ENCODE data around the gene FKBP14. TPM values are rescaled to one million over a fixed set of nuclear protein-coding genes. Genes with fewer than 3 reads are reported as not detected.

FKBP14 gene
- total and polyA plus RNA-seq, 2 experiments from 2014 or later = 11.8 to 12.9 TPM

GRCh38 chr7:29976266-29976665 is 50.2 kb downstream of the FKBP14 start:
- Histone ChIP-seq H3K27me3 (ENCODE audit: insufficient read depth) (no peaks in the 10 kb centered on the region), H2AFZ (no peak overlapping the region), H4K20me1 (replicated peaks; ENCODE audit: insufficient read depth) (peaks cover 58% of the 10 kb centered on the region), H3K4me3 (no peak overlapping the region), H3K4me2 (no peak overlapping the region), H3K9me2 (ENCODE audit: insufficient read depth) (no peaks in the 10 kb centered on the region), H3F3A (replicated peaks; ENCODE audit: low read depth) (no peaks in the 10 kb centered on the region), H3K79me2 (replicated peaks; ENCODE audit: insufficient read depth) (peaks cover 92% of the 10 kb centered on the region), H3K27ac (ENCODE audit: low read depth) (no peak overlapping the region), H3K36me3 (ENCODE audit: insufficient read depth) (no peaks in the 10 kb centered on the region), H3K4me1 (ENCODE audit: insufficient read depth) (peaks cover 20% of the 10 kb centered on the region)
- no peaks in the 10 kb centered on the region for H3K9me3 Mint-ChIP-seq
- H3K27ac Mint-ChIP-seq = no peak overlapping the region
- peaks cover 9% of the 10 kb centered on the region for H3K4me1 Mint-ChIP-seq
- ATAC-seq (no peak), DNase-seq (ENCODE audit: low spot score) (no peak)
- TF ChIP-seq, protein P1, sequence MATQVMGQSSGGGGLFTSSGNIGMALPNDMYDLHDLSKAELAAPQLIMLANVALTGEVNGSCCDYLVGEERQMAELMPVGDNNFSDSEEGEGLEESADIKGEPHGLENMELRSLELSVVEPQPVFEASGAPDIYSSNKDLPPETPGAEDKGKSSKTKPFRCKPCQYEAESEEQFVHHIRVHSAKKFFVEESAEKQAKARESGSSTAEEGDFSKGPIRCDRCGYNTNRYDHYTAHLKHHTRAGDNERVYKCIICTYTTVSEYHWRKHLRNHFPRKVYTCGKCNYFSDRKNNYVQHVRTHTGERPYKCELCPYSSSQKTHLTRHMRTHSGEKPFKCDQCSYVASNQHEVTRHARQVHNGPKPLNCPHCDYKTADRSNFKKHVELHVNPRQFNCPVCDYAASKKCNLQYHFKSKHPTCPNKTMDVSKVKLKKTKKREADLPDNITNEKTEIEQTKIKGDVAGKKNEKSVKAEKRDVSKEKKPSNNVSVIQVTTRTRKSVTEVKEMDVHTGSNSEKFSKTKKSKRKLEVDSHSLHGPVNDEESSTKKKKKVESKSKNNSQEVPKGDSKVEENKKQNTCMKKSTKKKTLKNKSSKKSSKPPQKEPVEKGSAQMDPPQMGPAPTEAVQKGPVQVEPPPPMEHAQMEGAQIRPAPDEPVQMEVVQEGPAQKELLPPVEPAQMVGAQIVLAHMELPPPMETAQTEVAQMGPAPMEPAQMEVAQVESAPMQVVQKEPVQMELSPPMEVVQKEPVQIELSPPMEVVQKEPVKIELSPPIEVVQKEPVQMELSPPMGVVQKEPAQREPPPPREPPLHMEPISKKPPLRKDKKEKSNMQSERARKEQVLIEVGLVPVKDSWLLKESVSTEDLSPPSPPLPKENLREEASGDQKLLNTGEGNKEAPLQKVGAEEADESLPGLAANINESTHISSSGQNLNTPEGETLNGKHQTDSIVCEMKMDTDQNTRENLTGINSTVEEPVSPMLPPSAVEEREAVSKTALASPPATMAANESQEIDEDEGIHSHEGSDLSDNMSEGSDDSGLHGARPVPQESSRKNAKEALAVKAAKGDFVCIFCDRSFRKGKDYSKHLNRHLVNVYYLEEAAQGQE (IDR thresholded peaks at IDR 0.05; ENCODE audit: unreplicated experiment) = no peak
- TF ChIP-seq NANOG (IDR thresholded peaks at IDR 0.05; ENCODE audit: borderline replicate concordance) (no peak), ZNF114 (CRISPR knock-in tag; IDR thresholded peaks at IDR 0.05) (no peak), EZH2phosphoT487 (IDR thresholded peaks at IDR 0.05; ENCODE audit: unreplicated experiment) (no peak), STAT1 (IDR thresholded peaks at IDR 0.05; ENCODE audit: unreplicated experiment) (no peak), POLR2AphosphoS5 (IDR thresholded peaks at IDR 0.05; ENCODE audit: low read depth) (no peak), EZH2 (IDR thresholded peaks at IDR 0.05; ENCODE audit: low read depth, unreplicated experiment) (no peak), CREB1 (CRISPR knock-in tag; IDR thresholded peaks at IDR 0.05; ENCODE audit: low read depth) (no peak), ZNF331 (CRISPR knock-in tag; IDR thresholded peaks at IDR 0.05; ENCODE audit: low read depth) (no peak), ETS1 (IDR thresholded peaks at IDR 0.05) (no peak), CTCF (conservative IDR thresholded peaks at IDR 0.05; ENCODE audit: low read depth in 2 of 2) (no peak)
- TF ChIP-seq, protein P2, sequence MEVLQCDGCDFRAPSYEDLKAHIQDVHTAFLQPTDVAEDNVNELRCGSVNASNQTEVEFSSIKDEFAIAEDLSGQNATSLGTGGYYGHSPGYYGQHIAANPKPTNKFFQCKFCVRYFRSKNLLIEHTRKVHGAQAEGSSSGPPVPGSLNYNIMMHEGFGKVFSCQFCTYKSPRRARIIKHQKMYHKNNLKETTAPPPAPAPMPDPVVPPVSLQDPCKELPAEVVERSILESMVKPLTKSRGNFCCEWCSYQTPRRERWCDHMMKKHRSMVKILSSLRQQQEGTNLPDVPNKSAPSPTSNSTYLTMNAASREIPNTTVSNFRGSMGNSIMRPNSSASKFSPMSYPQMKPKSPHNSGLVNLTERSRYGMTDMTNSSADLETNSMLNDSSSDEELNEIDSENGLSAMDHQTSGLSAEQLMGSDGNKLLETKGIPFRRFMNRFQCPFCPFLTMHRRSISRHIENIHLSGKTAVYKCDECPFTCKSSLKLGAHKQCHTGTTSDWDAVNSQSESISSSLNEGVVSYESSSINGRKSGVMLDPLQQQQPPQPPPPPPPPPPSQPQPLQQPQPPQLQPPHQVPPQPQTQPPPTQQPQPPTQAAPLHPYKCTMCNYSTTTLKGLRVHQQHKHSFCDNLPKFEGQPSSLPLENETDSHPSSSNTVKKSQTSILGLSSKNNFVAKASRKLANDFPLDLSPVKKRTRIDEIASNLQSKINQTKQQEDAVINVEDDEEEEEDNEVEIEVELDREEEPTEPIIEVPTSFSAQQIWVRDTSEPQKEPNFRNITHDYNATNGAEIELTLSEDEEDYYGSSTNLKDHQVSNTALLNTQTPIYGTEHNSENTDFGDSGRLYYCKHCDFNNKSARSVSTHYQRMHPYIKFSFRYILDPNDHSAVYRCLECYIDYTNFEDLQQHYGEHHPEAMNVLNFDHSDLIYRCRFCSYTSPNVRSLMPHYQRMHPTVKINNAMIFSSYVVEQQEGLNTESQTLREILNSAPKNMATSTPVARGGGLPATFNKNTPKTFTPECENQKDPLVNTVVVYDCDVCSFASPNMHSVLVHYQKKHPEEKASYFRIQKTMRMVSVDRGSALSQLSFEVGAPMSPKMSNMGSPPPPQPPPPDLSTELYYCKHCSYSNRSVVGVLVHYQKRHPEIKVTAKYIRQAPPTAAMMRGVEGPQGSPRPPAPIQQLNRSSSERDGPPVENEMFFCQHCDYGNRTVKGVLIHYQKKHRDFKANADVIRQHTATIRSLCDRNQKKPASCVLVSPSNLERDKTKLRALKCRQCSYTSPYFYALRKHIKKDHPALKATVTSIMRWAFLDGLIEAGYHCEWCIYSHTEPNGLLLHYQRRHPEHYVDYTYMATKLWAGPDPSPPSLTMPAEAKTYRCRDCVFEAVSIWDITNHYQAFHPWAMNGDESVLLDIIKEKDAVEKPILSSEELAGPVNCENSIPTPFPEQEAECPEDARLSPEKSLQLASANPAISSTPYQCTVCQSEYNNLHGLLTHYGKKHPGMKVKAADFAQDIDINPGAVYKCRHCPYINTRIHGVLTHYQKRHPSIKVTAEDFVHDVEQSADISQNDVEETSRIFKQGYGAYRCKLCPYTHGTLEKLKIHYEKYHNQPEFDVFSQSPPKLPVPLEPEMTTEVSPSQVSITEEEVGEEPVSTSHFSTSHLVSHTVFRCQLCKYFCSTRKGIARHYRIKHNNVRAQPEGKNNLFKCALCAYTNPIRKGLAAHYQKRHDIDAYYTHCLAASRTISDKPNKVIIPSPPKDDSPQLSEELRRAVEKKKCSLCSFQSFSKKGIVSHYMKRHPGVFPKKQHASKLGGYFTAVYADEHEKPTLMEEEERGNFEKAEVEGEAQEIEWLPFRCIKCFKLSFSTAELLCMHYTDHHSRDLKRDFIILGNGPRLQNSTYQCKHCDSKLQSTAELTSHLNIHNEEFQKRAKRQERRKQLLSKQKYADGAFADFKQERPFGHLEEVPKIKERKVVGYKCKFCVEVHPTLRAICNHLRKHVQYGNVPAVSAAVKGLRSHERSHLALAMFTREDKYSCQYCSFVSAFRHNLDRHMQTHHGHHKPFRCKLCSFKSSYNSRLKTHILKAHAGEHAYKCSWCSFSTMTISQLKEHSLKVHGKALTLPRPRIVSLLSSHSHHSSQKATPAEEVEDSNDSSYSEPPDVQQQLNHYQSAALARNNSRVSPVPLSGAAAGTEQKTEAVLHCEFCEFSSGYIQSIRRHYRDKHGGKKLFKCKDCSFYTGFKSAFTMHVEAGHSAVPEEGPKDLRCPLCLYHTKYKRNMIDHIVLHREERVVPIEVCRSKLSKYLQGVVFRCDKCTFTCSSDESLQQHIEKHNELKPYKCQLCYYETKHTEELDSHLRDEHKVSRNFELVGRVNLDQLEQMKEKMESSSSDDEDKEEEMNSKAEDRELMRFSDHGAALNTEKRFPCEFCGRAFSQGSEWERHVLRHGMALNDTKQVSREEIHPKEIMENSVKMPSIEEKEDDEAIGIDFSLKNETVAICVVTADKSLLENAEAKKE (CRISPR knock-in tag; IDR thresholded peaks at IDR 0.05) = no peak
- H3K4me3 Mint-ChIP-seq = no peak overlapping the region
- H3K27me3 Mint-ChIP-seq (ENCODE audit: insufficient read depth, low read depth, poor library complexity) = no peaks in the 10 kb centered on the region
- H3K36me3 Mint-ChIP-seq (ENCODE audit: low read depth) = no peaks in the 10 kb centered on the region
